ENCODE data around the gene TRPM3. TPM values are rescaled to one million over a fixed set of nuclear protein-coding genes. Genes with fewer than 3 reads are reported as not detected.

TRPM3 gene
- total RNA-seq, 1 experiment from 2014 or later, result not detected

DNA sequence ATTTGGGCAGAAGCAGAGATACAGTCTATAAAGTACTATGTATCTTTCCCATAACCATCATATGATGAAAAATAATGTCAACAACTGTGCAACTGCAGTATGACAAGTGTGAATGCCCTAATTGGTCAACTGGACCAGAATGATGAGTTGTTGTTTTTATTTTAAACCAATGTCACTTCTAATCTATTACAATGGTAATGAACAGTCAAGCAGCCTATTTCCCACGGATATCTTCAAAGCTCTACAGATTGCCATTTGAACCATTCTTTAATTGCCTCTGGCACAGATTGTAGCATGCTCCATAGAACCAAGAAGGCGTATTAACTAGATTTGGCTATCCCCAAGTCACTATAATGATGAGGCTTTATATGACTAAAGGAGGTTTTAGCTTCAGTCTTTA lies 233.6 kb downstream of the TRPM3 start:
- no peaks in the 10 kb centered on the region for H3K27me3 ChIP-seq (replicated peaks; ENCODE audit: control insufficient read depth, insufficient read depth, low read length)
- Mint-ChIP-seq H3K9me3 (ENCODE audit: unreplicated experiment) (no peaks in the 10 kb centered on the region), H3K4me1 (ENCODE audit: low read depth, unreplicated experiment) (no peaks in the 10 kb centered on the region), H3K4me3 (ENCODE audit: unreplicated experiment) (no peak overlapping the region), H3K36me3 (ENCODE audit: insufficient read depth, unreplicated experiment) (no peaks in the 10 kb centered on the region), H3K27me3 (ENCODE audit: insufficient read depth, unreplicated experiment) (no peaks in the 10 kb centered on the region), H3K27ac (ENCODE audit: unreplicated experiment) (no peak overlapping the region)
- ChIA-PET CTCF (no interaction called here), POLR2A (no interaction called here)
- H3K36me3 ChIP-seq (ENCODE audit: control insufficient read depth, insufficient read depth, low read length), result no peaks in the 10 kb centered on the region
- no peak for DNase-seq
- no peaks in the 10 kb centered on the region for H3K4me1 ChIP-seq
- intact Hi-C loops (cut with micrococcal nuclease; ENCODE audit: unreplicated experiment), result no loop called here
- TF ChIP-seq, protein P1, sequence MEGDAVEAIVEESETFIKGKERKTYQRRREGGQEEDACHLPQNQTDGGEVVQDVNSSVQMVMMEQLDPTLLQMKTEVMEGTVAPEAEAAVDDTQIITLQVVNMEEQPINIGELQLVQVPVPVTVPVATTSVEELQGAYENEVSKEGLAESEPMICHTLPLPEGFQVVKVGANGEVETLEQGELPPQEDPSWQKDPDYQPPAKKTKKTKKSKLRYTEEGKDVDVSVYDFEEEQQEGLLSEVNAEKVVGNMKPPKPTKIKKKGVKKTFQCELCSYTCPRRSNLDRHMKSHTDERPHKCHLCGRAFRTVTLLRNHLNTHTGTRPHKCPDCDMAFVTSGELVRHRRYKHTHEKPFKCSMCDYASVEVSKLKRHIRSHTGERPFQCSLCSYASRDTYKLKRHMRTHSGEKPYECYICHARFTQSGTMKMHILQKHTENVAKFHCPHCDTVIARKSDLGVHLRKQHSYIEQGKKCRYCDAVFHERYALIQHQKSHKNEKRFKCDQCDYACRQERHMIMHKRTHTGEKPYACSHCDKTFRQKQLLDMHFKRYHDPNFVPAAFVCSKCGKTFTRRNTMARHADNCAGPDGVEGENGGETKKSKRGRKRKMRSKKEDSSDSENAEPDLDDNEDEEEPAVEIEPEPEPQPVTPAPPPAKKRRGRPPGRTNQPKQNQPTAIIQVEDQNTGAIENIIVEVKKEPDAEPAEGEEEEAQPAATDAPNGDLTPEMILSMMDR (IDR thresholded peaks at IDR 0.05; ENCODE audit: insufficient read depth in 1 of 2, low read depth in 1 of 2, low read length in 1 of 2, severe bottlenecking in 1 of 2, unreplicated experiment in 1 of 2), result no peak
- no peaks in the 10 kb centered on the region for H3K9me3 ChIP-seq
- no peak overlapping the region for H3K4me3 ChIP-seq (ENCODE audit: low read depth, low read length)
- BruUV-seq (replicated peaks), result no TSS peak

DNA sequence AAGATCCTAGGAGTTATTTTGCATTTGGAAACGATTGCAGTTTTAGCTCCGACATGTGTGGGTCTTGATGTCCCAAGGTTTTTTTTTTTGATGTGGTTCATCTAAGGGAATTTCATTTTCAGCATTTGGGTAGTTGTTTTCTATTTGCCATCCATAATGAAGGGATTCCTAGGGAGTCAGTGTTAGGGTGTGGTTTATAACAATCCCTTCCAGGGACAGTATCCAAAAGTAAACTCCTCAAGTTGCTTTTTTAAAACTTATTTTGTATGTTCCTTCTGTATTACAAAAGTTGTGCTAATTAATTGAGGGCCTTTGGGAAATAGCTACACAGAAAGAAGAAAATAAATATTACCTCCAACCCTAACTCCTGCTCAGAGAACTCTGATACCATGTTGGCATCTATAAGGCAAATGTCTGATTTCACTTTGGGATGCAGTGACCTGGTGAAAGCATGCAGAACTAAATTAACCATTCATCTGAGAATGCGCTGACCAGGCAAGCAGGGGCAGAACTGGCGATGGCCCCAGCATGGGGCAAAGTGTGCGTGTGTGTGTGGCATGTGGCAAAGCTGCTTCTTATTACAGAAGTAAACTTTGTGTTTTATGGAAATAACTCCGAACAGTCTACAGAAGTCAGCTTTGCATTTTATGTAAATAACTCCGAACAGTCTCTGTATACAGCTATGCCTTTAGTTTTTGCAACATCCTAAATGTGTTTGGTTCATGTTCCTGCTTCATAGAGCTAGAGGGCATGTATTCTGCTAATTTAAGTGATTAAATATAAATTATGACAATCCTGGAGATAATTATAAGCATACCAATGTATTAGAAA lies 237.2 kb downstream of the TRPM3 start:
- DNase-seq, result no peak
- no peaks in the 10 kb centered on the region for H3K27me3 ChIP-seq (replicated peaks; ENCODE audit: control insufficient read depth, insufficient read depth, low read length)
- intact Hi-C loops (cut with micrococcal nuclease; ENCODE audit: unreplicated experiment), result no loop called here
- ChIA-PET CTCF (no interaction called here), POLR2A (no interaction called here)
- Mint-ChIP-seq H3K4me3 (ENCODE audit: unreplicated experiment) (no peak overlapping the region), H3K27ac (ENCODE audit: unreplicated experiment) (no peak overlapping the region), H3K27me3 (ENCODE audit: insufficient read depth, unreplicated experiment) (no peaks in the 10 kb centered on the region), H3K4me1 (ENCODE audit: low read depth, unreplicated experiment) (no peaks in the 10 kb centered on the region), H3K9me3 (ENCODE audit: unreplicated experiment) (no peaks in the 10 kb centered on the region), H3K36me3 (ENCODE audit: insufficient read depth, unreplicated experiment) (no peaks in the 10 kb centered on the region)
- H3K9me3 ChIP-seq, result no peaks in the 10 kb centered on the region
- no peaks in the 10 kb centered on the region for H3K4me1 ChIP-seq
- BruUV-seq (replicated peaks), result no TSS peak
- H3K4me3 ChIP-seq (ENCODE audit: low read depth, low read length), result no peak overlapping the region
- TF ChIP-seq, protein P1 (IDR thresholded peaks at IDR 0.05; ENCODE audit: insufficient read depth in 1 of 2, low read depth in 1 of 2, low read length in 1 of 2, severe bottlenecking in 1 of 2, unreplicated experiment in 1 of 2), result no peak
- no peaks in the 10 kb centered on the region for H3K36me3 ChIP-seq (ENCODE audit: control insufficient read depth, insufficient read depth, low read length)

DNA sequence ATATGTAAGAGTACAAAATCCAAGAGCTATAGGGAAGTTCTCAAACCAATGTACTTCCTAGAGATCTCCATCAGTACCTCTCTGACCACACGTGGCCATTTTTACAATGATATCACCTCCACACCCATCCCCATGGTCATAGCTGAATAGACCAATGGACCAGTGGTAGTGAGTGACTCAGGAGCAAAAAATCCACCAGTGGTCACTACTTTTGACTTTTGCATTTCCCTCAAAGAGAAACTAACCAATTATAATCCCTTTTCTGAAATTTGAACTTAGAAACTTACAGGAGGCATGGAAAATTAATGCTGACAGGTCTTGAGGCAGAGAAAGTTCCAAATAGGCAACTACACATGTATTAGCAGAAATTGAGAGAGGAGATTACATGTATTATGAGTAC lies 238.4 kb downstream of the TRPM3 start:
- POLR2A ChIA-PET, result no interaction called here
- intact Hi-C loops (cut with micrococcal nuclease; ENCODE audit: unreplicated experiment), result no loop called here

More for the DNA sequence above, 238.4 kb downstream of the TRPM3 start:
- no peaks in the 10 kb centered on the region for H3K4me1 ChIP-seq
- no peaks in the 10 kb centered on the region for H3K36me3 ChIP-seq (ENCODE audit: control insufficient read depth, insufficient read depth, low read length)
- Mint-ChIP-seq H3K27me3 (ENCODE audit: insufficient read depth, unreplicated experiment) (no peaks in the 10 kb centered on the region), H3K36me3 (ENCODE audit: insufficient read depth, unreplicated experiment) (no peaks in the 10 kb centered on the region), H3K9me3 (ENCODE audit: unreplicated experiment) (no peaks in the 10 kb centered on the region), H3K4me1 (ENCODE audit: low read depth, unreplicated experiment) (no peaks in the 10 kb centered on the region), H3K4me3 (ENCODE audit: unreplicated experiment) (no peak overlapping the region), H3K27ac (ENCODE audit: unreplicated experiment) (no peak overlapping the region)
- no peak for DNase-seq
- CTCF ChIA-PET, result no interaction called here
- TF ChIP-seq, protein P1 (IDR thresholded peaks at IDR 0.05; ENCODE audit: insufficient read depth in 1 of 2, low read depth in 1 of 2, low read length in 1 of 2, severe bottlenecking in 1 of 2, unreplicated experiment in 1 of 2), result no peak
- no peak overlapping the region for H3K4me3 ChIP-seq (ENCODE audit: low read depth, low read length)
- BruUV-seq (replicated peaks), result no TSS peak
- no peaks in the 10 kb centered on the region for H3K9me3 ChIP-seq
- no peaks in the 10 kb centered on the region for H3K27me3 ChIP-seq (replicated peaks; ENCODE audit: control insufficient read depth, insufficient read depth, low read length)
